ENCODE data around the gene PPFIBP1.

GRCh38 chr12:27743601-27744000, 219.6 kb downstream of the PPFIBP1 start:
- TF ChIP-seq GATA2 (IDR thresholded peaks at IDR 0.05; ENCODE audit: low read depth, low read length) (no peak), GATA3 (IDR thresholded peaks at IDR 0.05; ENCODE audit: low read depth, low read length) (no peak)
